ACC112 (cell line): ENCODE results near the gene DUSP16.
"Not testable (repeated sequence)": the region's sequence is repeated elsewhere in the genome, so short reads cannot be mapped to it uniquely, and the experiment has no call there.

Experiments
- H2AFZ ChIP-seq: fragments of 200-600 bp; sonication (generic); one replicate; pipeline ENCODE4 v1.6.0; 2017; ENCODE audit warnings: antibody characterized with exemption, low read length; ENCODE audit not compliant: unreplicated experiment
- H3K27ac ChIP-seq: fragments of 200-600 bp; sonication (generic); 2 replicates; pipeline ENCODE4 v1.5.1; 2014; ENCODE audit warnings: low read depth, mild to moderate bottlenecking, antibody characterized with exemption, low read length, moderate library complexity
- H3K27me3 ChIP-seq: fragments of 200-600 bp; sonication (generic); 2 replicates; pipeline ENCODE4 v1.6.1; 2014; ENCODE audit warnings: mild to moderate bottlenecking, antibody characterized with exemption, low read length, moderate library complexity, mixed read lengths; ENCODE audit not compliant: insufficient read depth
- H3K36me3 ChIP-seq: fragments of 200-600 bp; sonication (generic); 2 replicates; pipeline ENCODE4 v1.6.1; 2016; ENCODE audit warnings: mild to moderate bottlenecking, antibody characterized with exemption, low read length, moderate library complexity, mixed read lengths; ENCODE audit not compliant: insufficient read depth
- H3K4me1 ChIP-seq: fragments of 200-600 bp; sonication (generic); one replicate; pipeline ENCODE4 v1.6.1; 2016; ENCODE audit warnings: low read length, mixed read lengths; ENCODE audit not compliant: insufficient read depth, unreplicated experiment, control insufficient read depth
- H3K4me3 ChIP-seq: fragments of 200-600 bp; sonication (generic); 2 replicates; pipeline ENCODE4 v1.5.1; 2014; ENCODE audit warnings: mild to moderate bottlenecking, low read depth, low read length
- H3K79me2 ChIP-seq: fragments of 200-600 bp; sonication (generic); one replicate; pipeline ENCODE4 v1.6.0; 2016; ENCODE audit warnings: low read length; ENCODE audit not compliant: control insufficient read depth, unreplicated experiment, insufficient read depth

DUSP16 gene

DNA sequence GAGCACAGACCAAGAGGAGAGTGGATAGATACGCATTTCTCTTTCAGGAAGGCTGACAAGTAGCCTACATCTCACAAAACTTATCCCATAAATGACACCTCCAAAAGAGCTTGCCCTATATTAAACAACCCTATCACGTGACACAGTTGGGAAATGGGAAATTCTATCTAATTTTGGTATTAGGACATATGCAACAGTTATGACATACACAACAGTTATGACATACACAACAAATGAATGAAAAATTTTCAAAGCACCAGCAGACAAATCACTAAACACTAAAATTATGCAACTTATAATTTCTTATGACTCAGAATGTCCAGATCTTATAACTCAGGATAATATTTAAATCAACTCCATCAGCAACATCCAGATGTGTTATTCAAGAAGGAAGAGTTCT is 54.1 kb downstream of the DUSP16 start:
- Histone ChIP-seq H3K4me1 (peaks cover 44% of the 10 kb centered on the region), H2AFZ (no peak overlapping the region), H3K4me3 (no peak overlapping the region), H3K27me3 (no peaks in the 10 kb centered on the region), H3K36me3 (no peaks in the 10 kb centered on the region), H3K27ac (peak overlapping the region; percentile 53), H3K79me2 (peaks cover 4% of the 10 kb centered on the region)

DNA sequence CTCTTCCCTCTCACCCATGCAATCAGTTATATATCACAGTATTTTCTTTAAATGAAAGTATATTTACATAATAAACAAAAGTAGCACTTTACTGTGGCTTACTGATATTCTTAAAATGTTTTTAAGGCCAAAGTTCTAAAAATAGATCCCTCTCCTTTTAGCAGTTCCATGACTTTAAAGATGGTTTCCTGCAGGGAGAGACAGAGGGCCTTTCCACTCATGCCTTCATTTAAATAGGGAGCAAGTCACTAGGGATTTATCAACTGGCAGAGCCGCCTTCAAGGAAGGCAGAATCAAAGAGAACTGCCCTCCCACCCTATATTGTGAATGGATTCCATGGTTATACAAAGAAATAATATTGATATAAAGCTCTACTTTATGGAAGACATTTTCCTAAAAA is 55.5 kb downstream of the DUSP16 start:
- Histone ChIP-seq H3K4me3 (no peak overlapping the region), H2AFZ (no peak overlapping the region), H3K4me1 (peaks cover 44% of the 10 kb centered on the region), H3K79me2 (peaks cover 4% of the 10 kb centered on the region), H3K36me3 (no peaks in the 10 kb centered on the region), H3K27me3 (no peaks in the 10 kb centered on the region), H3K27ac (no peak overlapping the region)

DNA sequence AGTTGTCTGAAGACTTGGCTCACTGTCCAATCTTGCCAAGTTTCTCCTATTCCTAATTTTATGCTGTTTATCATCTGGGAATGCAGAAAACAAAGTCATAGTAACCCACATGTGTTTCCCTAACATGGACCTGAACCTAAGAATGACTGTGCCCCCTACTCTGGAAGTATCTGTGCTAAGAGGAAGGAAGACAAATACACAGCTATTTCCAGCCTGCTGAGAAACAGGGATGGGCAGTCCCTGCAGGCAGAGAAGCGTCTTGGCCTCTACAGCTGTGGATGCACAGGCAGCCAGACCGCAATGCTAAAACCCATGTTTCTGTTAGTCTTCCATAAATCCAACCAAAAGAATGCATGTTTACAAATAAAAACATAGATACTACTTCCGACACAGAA is 56.2 kb downstream of the DUSP16 start:
- no peaks in the 10 kb centered on the region for H3K36me3 ChIP-seq
- no peaks in the 10 kb centered on the region for H3K27me3 ChIP-seq
- peaks cover 4% of the 10 kb centered on the region for H3K79me2 ChIP-seq
- peak overlapping the region; percentile 67 for H3K4me3 ChIP-seq
- peak overlapping the region; percentile 84 for H2AFZ ChIP-seq
- peaks cover 44% of the 10 kb centered on the region for H3K4me1 ChIP-seq
- H3K27ac ChIP-seq, result peak overlapping the region; percentile 56

DNA sequence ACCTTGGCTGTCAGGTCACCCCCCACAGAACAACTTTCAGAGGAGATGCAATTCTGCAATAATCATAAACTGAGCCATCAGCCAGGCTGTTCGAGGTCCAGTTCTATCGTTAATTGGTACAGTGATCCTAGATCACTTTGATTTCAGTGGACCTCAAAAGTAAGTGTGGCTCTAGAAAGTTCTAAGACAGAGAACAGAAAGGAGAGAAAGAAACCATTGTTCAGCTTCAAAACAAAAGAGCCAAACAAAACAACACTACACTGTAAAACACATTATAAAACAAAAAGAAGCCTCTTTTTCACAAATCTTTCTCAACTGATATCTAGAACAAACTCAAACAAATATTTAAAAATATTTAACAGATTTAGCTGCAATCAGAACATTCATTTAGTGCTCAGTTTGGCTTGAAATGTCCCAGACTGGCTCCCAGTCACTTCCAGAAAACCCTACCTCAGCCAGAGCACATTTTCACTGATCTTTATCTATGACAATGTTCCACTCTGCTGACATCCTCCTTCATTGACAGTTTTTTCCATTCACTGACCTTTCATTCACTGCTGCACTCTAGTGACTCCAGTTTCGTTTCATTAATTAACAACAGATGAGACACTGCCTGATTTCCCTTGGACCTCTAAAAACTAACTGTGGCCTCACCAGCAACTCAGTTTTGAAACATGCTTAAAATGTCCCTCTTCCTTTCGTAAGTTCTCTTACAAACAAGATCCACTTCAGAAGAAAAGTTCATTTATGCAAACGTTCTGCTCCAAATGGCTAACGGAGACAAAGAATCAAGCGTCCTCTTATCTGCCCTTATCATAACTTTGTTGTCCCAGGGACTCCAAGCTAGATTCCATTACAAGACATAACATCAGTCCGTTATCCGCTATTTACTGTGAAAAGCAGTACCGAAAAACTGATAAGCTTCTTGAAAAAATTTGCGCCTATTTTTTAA is 56.8 kb downstream of the DUSP16 start:
- Histone ChIP-seq H3K27ac (peak overlapping the region; percentile 56), H3K27me3 (no peaks in the 10 kb centered on the region), H2AFZ (peak overlapping the region; percentile 84), H3K79me2 (peaks cover 4% of the 10 kb centered on the region), H3K36me3 (no peaks in the 10 kb centered on the region), H3K4me1 (peaks cover 44% of the 10 kb centered on the region), H3K4me3 (peak overlapping the region; percentile 67)

DNA sequence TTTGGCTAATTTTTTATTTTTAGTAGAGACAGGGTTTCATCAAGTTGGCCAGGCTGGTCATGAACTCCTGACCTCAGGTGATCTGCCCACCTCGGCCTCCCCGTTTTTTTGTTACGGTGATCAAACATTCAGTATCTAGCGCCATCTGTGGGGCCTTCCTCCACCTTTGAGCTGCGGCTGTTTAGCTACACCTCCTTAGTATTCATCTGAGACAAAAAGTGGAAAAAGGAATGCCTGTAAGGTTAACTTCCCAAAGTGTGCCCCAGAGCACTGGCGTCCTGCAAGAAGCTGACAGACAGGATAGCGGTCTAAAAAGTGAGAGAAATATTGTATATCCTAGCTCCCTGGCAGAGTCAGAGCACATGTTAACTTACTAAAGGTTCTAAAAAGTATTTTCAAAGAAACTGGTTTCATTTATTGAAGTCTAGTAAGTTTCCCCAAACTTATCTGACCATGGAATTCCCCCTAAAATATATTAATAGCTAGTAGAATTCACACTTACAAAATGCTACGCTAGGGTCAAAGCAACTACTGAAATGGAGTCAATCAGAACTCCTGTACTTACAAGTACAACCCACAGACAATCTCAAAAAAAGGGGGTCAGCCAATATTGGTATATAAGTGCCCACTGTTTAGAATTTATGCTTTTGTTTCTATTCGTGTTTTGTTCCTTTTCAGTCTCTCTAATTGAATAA is 59.1 kb downstream of the DUSP16 start:
- H3K27ac ChIP-seq, result no peak overlapping the region
- no peak overlapping the region for H2AFZ ChIP-seq
- H3K79me2 ChIP-seq, result peaks cover 4% of the 10 kb centered on the region
- no peaks in the 10 kb centered on the region for H3K36me3 ChIP-seq
- no peak overlapping the region for H3K4me3 ChIP-seq
- peaks cover 26% of the 10 kb centered on the region for H3K4me1 ChIP-seq
- no peaks in the 10 kb centered on the region for H3K27me3 ChIP-seq

DNA sequence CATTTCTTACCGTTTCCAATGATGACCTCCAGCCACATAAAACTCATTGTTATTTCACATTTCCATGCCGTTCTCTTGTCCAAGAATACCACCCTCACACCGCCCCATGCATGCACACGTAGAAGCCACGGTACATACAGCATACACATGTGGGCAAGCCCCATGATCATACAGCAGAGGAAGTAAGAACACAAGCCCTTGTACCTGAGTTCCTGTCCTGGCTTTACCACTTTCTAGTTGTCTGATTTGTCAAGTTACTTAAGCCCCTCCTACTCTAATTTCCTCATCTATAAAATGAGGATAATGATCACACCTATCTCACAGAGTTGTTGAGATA is 59.9 kb downstream of the DUSP16 start:
- Histone ChIP-seq H3K27me3 (no peaks in the 10 kb centered on the region), H3K4me3 (no peak overlapping the region), H3K36me3 (no peaks in the 10 kb centered on the region), H3K79me2 (peaks cover 4% of the 10 kb centered on the region), H3K4me1 (peaks cover 21% of the 10 kb centered on the region), H2AFZ (no peak overlapping the region), H3K27ac (no peak overlapping the region)

DNA sequence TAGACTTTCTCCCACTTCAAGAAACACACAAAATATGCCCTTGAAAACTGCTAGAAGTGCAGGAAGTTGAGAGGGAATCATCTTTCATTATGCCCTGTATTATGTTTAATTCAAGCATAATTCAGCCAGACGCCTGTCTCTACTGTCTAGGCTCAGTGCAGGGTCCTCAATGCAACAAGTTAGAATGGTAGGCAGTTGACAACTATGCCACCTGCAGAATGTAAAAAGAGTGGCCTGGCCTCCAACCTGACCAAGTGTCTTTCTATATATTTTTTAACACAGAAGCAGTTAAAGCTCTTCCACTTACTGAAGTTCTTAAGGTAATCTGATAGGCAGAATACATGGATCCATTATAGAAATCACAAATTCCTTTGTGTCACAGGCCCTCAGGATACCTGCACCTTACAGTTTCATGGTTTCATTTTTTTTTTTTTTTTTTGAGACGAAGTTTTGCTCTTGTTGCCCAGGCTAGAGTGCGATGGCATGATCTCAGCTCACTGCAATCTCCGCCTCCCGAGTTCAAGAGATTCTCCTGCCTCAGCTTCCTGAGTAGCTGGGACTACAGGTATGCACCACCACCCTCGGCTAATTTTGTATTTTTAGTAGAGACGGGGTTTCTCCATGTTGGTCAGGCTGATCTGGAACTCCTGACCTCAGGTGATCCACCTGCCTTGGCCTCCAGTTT is 60.4 kb downstream of the DUSP16 start:
- not testable (repeated sequence) for H2AFZ ChIP-seq

DNA sequence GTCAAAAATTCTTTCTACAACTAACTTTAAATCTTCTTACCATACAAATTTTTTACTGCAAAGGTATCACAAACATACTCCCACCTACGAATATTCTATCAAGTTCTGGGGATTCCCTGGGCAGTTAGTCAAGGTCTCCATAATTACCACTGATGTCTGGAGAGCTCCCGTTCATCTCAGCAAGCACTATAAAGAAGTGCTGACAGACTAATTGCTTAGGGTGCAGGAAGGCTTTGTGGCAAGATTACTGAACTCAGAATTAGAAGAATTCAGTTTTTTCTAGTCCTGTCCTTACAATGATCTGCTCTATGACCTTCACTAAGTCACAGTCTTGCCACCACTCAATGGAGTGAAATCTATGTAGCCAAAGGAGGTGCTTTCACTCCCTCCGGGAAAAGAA is 61.5 kb downstream of the DUSP16 start:
- no peak overlapping the region for H2AFZ ChIP-seq
- no peak overlapping the region for H3K4me3 ChIP-seq
- H3K27ac ChIP-seq, result no peak overlapping the region
- H3K27me3 ChIP-seq, result no peaks in the 10 kb centered on the region
- H3K4me1 ChIP-seq, result peaks cover 10% of the 10 kb centered on the region
- H3K79me2 ChIP-seq, result peaks cover 4% of the 10 kb centered on the region
- no peaks in the 10 kb centered on the region for H3K36me3 ChIP-seq

More for the DNA sequence above, 60.4 kb downstream of the DUSP16 start:
- H3K4me3 ChIP-seq, H3K27me3 ChIP-seq, H3K79me2 ChIP-seq, H3K36me3 ChIP-seq, H3K27ac ChIP-seq: not testable (repeated sequence)
- H3K4me1 ChIP-seq, result peaks cover 21% of the 10 kb centered on the region

DNA sequence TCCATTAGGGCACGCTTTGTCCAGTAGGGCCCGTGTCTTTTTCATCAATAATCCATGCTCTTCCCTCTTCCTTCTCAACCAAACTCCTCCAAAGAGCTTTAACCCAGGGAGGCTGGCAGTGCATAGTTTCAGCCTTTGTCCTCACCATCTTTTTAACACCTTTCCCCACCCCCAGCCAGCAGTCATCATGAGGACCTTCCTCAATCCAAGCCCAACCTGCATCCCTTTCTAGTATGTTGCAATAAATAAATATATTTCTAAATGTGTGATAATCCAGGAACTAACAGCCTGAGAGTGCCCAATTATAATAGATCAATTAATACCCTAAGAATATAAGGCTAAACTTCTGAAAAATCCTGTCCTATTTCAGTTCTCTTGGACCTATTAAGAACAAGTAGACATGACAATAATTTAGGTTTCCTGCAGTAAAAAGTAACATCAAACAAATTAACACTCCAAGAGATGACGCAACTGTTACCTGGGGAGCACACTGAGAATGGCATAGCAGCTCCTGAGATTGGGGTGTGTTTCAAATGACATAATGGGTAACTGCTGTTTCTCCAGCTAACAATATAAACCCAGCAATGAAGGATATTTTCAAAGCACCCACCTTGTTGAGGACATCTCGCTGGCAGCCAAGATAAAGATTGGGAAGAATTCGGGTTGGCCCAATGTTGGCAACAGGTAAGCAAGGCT is 62.6 kb downstream of the DUSP16 start:
- H3K27ac ChIP-seq, result no peak overlapping the region

DNA sequence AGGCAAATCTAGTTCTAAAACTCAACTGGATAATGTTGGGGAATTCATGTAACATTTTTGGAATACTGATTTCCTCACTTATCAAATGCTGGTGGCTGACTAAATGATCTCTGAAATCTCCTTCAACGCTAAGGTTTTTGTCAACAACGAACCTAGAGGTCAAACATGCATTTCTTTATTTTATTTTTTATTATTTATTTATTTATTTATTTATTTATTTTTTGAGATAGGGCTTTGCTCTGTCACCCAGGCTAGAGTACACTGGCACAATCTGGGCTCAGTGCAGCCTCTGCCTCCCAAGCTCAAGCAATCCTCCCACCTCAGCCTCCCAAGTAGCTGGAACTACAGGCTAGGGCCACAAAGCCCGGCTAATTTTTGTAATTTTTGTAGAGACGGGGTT is 64.5 kb downstream of the DUSP16 start:
- Histone ChIP-seq H3K27ac (no peak overlapping the region), H2AFZ (no peak overlapping the region), H3K27me3 (no peaks in the 10 kb centered on the region), H3K4me3 (no peak overlapping the region), H3K4me1 (no peaks in the 10 kb centered on the region), H3K79me2 (no peaks in the 10 kb centered on the region), H3K36me3 (no peaks in the 10 kb centered on the region)

More for the DNA sequence above, 62.6 kb downstream of the DUSP16 start:
- Histone ChIP-seq H2AFZ (no peak overlapping the region), H3K27me3 (no peaks in the 10 kb centered on the region), H3K79me2 (peaks cover 2% of the 10 kb centered on the region), H3K4me3 (no peak overlapping the region), H3K36me3 (no peaks in the 10 kb centered on the region), H3K4me1 (peaks cover 1% of the 10 kb centered on the region)
